GM21423 (cell line): ENCODE results near the gene RPL28.

Experiments
- ATAC-seq: cut with Tn5 transposase; IDR thresholded peaks from one replicate; pipeline ENCODE4 v1.9.1; 2021; ENCODE audit warnings: mild to moderate bottlenecking, moderate library complexity; ENCODE audit not compliant: unreplicated experiment

RPL28 gene

DNA sequence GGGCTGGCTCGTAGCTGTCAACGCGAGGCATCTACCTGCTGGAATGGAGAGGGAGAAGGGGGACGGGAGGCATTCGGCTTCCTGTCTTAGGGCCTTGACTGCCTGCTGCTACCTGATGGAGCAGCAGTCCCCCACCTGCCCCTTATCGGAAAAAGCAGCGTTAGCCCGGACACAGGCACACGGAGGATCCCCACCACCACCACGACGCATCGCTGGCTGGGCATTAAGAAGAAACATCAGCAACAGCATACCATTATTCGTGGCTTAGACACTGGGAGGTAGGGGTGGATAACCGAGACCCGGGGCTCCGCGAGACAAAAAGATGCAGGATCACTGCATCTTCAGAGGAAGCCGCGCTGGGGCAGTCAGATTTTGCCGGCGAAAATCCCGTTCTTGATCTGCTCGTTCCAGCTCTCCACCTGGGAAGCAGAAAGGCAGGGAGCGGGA is 32.4 kb upstream of the RPL28 start:
- ATAC-seq, result no peak

DNA sequence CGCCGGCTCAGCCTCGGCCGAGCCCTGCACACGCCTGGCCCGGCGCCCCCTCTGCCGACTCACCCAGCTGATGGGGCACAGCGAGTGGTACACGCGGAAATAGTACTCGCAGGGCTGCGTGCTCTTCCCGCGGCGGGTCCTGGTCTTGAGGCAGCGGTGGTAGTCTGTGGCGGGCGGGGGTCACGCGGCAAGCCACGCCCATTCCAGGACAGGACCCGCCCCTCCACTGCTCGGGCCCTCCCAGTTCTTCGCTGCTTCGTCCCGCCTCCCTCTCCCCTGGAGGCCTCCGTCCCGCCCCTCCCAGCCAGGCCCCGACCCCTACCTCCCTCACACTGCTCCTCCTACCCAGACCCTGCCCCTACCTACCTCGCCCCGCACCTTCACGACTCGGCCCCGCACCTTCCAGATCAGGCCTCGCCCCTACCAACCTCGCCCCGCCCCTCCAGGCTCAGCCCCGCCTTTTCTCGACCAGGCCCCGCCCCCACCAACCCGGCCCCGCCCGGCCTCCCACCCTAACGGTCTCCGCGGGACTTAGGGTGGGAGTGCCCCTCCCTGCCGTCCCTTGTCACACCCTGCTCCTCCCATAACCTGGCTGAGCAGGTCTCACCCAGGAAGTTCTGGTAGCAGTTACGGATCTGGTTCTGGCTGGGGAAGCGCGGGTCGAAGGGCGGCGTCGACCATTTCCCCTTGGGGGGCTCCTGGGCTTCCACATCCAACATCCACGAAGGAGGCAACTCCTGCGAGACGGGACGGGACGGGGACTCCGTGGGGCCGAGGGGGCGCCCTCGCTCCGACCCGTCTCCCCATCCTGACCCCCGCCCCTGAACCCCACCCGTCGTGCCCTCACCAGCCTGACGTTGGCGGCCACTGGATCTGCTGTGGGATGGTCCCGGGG is 31.7 kb upstream of the RPL28 start:
- ATAC-seq, result no peak

DNA sequence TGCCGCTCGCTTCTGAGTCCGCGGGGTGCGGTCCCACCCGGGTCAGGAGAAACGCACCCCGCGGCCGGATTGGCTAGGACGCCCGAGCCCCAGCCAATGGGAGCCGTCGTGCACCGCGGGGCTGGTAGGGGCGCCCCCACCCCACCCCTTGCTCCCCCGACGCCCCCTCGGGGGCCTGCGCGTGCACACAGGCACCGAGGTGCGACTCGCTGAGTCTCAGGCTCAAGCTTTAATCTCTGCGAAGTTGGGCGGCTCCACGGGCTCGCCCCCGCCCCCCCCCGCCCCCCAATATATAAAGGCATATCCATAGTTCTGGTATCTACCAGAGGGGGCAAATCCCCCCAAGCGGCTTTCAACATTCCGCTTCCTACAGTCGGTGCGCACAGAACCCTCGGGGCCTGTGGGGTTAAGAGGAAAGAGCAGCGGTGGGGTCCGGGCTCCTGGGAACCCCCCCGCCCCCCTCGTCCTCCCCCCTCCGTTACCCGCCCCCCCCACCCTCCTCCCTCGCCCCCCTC is 31.0 kb upstream of the RPL28 start, which contains the start of gene COX6B2:
COX6B2 (minus strand) TSS at position 22 of the 515 bp plus-strand sequence. CDS start 198 bp downstream, outside the sequence.
- no peak for ATAC-seq

DNA sequence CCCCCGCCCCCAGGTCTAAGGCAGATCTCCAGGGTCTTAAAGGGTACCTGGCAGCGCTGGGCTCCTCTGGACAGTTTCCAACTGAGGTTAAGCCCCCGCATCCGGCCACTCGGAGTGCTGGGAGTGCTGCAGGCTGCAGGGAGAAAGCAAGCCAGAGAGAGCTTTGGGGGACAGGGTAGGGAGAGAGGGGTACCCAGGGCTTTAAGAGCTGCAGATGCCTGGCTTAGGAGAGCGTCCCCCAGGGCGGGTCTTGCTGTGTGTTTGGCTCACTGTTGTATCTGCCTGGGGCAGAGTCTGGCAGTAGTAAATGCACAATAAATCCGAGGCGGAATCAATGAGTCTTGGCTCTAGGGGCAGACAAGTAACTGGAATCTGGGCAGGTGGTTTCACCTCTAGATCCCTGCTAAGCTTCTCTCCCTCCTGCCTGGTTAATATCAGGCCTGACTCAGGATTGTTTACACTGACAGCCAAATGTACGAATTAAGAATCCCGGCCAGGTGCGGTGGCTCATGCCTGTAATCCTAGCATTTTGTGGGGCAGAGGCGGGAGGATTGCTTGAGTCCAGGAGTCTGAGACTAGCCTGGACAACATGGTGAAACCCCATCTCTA is 30.4 kb upstream of the RPL28 start:
- no peak for ATAC-seq

DNA sequence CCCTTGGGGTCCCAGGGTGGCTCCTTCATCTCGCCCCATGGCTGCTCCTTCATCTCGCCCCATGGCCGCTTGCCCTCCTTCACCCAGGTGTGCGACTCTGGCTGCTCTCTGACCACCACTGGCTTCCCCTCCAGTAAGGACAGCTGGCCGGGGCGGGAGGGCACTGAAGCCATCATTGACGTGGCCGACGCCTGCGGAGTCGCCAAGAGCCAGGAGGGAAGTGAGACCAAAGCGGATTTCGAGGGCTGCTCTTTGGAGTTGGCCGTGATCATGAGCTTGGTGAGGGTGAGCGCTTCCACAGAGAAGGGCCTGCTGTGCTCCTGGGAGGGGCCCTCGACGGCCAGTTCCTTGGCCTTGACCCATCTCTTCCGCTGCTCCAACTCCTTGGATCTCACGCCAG is 27.2 kb upstream of the RPL28 start:
- ATAC-seq, result no peak

DNA sequence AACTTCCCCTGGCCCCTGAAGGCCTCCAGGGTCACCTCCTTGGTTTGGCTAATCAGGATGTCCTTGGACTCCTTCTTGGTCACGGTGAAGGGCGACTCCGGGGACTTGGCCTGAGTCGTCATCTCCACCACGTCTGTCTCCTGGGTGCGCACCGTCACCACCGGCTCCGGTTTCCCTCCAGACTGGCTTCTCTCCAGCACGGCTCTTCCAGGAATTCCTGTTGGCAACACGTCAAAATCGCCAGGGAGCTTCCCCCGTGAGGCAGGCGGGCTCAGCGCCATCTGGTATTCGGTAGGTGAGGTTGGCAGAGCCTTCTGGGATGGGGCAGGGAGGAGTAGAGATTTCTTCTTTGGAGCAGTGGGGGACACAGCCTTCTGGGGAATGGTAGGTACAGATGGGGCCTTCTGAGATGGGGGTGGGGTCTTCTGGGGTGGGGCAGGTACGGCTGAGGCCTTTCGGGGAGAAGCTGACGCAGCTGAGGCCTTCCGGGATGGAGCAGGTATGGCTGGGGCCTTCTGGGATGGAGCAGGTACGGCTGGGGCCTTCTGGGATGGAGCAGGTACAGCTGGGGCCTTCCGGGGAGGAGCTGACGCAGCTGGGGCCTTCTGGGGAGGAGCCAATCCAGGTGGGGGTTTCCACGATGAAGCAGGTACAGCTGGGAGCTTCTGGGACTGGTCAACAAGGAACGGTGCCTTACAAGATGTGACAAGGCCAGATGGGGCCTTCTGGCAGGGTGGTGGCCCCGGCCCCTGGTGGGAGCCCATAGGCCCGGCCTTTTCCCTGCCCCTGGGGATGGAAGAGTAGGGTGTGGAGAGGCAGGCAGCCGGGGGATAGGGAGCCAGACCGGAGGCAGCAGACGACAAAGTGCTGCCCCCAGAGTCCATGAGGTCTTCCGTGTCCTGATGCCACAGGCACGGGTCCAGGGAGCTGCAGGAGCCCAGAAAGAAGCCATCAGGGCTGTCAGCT is 26.5 kb upstream of the RPL28 start:
- ATAC-seq, result no peak

DNA sequence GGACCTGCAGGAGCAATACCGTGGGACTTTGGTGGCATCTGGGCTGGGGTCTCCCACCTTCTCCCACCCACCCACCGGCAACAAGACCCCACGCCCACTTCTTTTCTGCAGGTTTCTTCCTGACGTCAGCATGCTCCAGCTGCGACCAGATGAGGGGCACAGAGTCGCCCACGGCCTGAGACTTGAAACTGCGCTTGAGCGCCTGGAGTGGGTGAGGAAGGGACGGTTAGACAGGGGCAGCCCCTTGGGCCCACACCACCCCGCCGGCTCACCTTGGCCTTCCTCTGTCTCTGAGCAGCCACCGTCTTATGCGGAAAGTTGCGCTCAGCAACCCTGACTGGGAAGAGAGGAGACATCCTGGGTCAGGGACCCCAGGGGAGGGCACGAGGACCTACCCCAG is 24.8 kb upstream of the RPL28 start:
- ATAC-seq, result no peak

DNA sequence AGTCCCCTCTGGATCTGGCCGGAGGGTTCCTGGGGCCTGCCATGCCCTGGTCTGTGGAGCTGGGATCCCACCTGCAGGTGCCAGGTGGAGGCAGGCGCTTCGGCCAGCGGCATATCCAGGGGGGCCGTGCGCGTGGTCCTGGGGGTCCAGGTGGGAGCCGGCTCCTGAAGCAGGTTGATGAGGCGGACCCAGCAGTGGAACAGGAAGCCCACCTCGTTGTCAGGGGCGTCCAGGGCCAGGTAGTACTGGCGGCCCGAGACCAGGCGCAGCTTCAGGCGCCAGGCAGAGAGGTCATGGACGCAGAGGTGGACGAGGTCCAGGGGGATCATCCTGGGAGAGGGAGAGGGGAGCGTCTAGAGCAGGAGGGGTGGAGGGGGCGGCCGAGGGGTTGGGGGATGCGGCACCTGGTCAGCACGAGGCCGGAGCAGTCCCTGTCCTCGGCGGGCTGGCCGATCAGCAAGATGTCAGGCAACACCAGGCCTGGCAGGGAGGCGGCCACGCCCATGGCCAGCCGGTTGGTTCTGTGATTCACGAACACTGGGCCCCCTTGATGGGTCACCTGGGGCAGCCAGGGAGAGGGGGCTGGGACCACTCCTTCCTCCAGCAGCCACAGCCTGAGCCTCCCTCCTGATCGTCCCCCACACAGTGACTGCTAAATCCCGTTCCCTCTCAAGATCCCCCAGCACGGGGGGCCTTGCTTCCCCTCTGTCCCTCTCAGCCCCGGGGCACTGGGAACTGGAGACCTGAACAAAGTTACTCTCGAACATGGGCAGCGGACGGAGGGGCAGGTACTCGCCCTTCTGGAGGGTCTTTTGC is 23.4 kb upstream of the RPL28 start:
- no peak for ATAC-seq

DNA sequence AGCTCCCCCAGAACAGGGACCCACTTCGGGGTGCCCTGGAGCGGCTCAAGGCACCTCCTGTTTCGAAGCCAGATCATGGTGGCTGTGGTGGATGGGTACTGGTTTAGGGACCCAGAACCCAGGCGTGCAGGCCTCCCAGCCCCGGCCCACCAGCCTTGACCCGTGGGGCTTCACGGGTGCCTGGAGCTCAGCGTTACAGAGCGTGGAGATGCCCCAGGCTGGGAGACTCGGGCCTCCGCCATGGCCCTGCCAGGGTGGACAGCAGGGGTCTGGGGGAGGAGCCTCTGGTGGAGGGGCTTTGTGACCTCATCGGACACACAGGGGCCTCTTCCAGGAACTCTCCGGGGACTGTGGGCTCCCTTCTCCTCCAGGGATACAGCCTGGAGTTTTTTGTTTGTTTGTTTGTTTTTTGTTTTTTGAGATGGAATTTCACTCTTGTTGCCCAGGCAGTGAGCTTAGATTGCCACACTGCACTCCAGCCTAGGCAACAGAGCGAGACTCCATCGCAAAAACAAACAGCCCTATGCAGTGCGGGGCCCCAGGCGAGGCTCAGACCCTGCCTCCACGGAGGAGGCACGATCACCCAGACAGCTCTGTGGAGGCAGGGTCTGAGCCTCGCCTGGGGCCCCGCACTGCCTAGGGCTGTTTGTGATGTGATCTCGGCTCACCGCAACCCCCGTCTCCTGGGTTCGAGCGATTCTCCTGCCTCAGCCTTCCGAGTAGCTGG is 22.6 kb upstream of the RPL28 start, which contains the start of gene GARIN5B:
GARIN5B (minus strand) TSS at position 271 of the 727 bp plus-strand sequence; CDS start at position 77, 194 bp downstream.
- no peak for ATAC-seq

DNA sequence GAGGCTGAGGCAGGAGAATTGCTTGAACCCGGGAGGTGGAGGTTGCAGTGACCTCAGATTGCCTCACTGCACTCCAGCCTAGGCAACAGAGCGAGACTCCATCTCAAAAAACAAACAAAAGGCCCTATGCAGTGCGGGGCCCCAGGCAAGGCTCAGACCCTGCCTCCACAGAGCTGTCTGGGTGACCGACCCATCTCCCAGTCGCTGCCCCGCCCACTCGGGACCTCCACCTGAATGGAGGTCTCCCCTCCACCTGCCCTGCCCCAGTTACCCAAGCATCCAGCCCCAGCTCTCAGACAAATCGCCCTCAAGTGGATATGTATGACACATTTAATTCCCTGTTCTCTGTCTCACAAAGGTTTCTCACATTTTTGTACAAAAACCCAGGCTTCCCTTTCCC is 20.5 kb upstream of the RPL28 start:
- no peak for ATAC-seq

DNA sequence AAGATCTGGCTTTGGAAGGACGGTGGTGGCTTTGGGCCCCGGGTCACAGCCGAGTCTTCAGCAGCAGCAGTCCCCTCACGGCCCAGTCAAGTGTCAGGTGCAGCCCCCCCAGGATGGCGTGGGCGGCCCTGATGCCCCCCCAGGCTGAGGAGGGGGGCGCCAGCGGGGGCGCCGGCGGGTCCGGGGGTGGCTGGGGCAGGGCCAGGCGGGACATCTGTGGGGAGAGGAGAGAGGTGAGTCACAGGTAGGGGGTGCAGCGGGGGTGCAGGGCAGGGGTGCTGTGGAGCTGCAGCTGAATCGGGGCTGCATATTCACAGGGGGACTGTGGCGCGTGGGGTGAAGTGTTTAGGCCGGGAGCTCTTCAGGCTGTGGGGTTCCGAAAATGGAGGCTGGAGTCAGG is 19.8 kb upstream of the RPL28 start:
- no peak for ATAC-seq

DNA sequence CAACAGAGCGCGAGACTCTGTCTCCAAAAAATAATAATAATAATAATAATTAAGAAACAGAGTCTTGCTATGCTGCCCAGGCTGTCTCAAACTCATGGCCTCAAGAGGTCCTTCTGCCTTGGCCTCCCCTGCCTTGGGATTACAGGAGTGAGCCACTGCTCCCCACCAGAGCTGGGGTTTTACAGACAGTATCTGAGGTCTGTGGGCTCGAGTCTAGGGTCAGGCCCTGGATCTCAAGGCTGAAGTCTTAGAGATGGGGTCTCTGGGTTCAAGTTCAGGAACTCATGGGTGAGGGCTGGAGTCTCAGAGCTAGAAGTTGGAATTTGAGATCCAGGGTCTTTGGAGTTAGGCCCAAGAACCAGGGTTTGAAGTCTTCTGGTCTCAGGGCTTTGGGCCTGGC is 18.9 kb upstream of the RPL28 start:
- ATAC-seq, result no peak

DNA sequence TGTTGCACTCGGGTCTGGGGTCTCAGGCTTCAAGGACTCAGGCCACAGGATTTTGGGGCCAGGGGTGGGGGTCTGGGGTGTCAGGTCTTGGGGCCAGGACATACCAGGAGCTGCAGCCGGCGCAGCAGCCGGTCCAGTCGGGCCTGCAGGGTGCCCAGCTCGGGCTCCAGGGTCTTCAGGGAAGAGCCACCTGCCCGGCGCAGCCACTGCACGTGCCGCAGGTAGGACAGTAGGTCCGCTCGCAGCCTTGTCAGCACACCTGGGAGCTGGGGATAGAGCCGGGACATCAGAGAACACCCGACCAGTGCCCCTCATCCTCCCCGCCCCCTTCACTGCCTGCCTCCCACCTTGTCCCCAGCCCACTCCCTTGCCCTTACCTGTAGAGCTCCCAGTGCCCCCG is 17.6 kb upstream of the RPL28 start:
- ATAC-seq, result no peak

DNA sequence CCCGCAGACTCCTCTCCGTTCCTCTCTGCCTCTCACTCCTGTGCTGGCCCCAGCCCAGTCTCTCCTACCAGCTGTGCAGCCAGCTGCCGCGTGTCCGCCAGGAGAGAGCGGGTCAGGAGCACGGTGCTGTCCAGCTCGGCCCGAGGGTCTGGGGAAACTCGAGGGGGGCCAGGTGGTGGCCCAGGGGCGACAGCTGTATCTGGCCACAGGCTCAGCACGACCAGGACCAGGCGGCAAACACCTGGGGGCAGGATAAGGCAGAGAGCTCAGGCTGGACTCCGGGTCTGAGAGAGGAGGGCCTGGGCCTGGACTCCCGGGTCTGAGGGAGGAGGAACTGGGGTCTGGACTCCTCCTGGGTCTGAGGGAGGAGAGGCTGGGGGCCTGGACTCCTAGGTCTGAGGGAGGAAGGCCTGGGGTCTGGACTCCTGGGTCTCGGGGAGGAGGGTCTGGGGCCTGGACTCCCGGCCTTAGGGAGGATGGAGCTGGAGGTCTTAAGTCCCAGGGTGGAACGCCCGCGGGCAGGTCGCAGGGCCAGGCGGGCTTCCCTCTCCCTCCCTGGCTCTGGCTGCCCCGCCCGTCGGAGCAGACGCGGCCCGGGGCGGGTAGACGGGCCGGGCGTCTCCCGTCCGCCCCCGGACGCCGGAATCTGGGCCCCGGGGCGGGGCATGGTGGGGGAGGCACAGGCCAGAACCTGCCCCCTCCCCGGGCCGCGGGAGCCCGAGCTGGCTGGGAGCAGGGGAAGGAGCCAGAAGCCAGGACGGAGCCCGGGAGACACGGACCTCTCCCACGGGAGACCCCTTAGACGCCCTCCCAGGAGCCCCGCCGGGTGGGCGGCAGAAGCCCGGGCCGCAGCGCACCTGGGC is 16.8 kb upstream of the RPL28 start:
- no peak for ATAC-seq

DNA sequence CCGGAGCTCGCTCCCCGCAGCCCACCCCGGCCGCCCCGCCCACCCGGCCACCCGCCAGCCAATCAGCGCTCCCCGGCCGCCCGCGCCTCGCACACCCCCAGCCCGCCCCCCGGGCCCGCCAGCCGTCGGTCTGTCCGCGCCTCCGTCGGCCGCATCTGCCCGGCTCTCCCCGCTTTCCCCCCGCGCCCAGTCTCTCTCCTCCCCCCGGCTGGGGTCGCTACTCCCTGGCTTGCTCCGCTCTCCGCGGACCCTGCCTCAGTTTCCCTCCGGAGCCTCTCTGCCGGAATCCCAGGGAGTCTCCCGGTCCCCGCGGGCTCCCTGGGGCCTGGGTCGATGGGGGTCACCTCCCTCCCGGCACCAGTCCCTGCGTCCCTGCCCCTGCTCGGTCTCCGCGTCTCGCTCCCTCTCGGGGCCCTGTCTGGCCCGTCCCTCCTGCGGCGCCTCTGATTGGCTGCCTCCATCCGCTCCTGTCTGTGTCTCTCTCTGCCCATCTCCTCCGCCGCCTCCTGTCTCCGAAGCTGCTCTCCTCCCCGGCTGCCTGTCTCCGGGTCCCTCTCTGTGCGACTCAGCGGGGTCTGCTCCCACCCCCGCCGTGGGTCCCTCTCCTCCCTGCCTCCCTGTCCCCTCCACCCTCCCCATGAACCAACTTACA is 16.0 kb upstream of the RPL28 start:
- ATAC-seq, result no peak

DNA sequence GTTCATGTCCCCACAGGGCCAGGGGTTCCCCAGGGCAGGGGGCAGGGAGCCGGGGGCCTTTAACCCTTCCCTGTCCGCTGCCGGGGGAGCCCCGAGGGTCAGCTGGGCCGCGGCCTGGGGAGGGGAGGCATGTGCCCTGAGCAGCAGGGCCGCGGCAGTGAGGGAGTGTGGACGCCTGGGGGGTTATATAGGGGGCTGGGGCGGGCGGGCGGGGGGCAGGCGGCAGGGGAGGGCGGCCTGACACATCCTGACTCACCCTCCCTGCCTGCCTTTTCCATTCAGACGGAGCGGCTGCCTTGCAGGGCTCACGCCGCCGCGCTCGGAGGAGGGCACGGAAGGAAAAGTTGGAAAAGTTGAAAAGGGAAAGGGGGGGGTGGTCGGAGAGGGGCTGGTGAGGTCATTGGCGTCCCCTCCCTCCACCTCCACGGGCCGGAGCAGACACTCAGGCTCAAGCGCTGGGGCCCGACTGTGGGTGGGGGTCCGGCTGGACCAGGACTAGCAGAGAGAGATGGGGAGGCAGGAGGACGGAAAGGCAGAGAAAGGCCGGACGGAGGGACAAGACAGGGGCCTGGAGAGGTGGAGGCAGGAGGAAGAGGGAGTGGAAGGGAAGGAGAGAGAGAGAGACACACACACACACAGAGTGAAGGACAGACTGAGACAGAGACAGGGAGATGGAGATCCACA is 15.3 kb upstream of the RPL28 start, which contains the start of gene IL11:
IL11 (minus strand) TSS at position 159 of the 684 bp plus-strand sequence; CDS start at position 6, 153 bp downstream.
- ATAC-seq, result no peak
